ENCODE measurements around the gene WDR55. TPM values are rescaled to one million over a fixed set of nuclear protein-coding genes. Genes with fewer than 3 reads are reported as not detected.
"Not testable (repeated sequence)": the region's sequence is repeated elsewhere in the genome, so short reads cannot be mapped to it uniquely, and the experiment has no call there.

WDR55 gene
- total RNA-seq, 1 donor = 11.8 TPM

GRCh38 chr5:140637371-140638100, 27.2 kb upstream of the WDR55 start:
- no peaks in the 10 kb centered on the region for H3K9me3 ChIP-seq (ENCODE audit: low read depth, low read length)
- H3K27me3 ChIP-seq (ENCODE audit: insufficient read depth, low read length) = no peaks in the 10 kb centered on the region
- H3K4me3 ChIP-seq (ENCODE audit: low read length) = no peak overlapping the region
- peaks cover 64% of the 10 kb centered on the region for H3K4me1 ChIP-seq (ENCODE audit: insufficient read depth, low read length)

DNA sequence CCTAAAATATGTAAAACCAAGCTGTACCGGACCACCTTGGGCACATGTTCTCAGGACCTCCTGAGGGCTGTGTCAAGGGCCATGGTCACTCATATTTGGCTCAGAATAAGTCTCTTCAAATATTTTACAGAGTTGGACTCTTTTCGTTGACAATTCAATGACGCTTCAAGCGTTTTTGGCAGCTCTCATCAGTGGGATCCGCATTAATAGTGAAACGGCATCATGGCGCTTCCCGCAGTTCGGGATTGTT, 25.9 kb upstream of the WDR55 start:
- H3K4me3 ChIP-seq (ENCODE audit: low read length) = peak overlapping the region; percentile 67
- not testable (repeated sequence) for H3K27me3 ChIP-seq (ENCODE audit: insufficient read depth, low read length); H3K9me3 ChIP-seq (ENCODE audit: low read depth, low read length)
- H3K4me1 ChIP-seq (ENCODE audit: insufficient read depth, low read length) = peaks cover 53% of the 10 kb centered on the region

GRCh38 chr5:140639148-140639981, 25.3 kb upstream of the WDR55 start, which contains the start of gene TMCO6:
Gene TMCO6 (plus strand): TSS chr5:140639451. CDS start chr5:140639528, 77 bp downstream.
- H3K27me3 ChIP-seq (ENCODE audit: insufficient read depth, low read length) = no peaks in the 10 kb centered on the region
- H3K4me3 ChIP-seq (ENCODE audit: low read length) = peak within 1 kb of the TSS; percentile 67
- H3K9me3 ChIP-seq (ENCODE audit: low read depth, low read length) = no peaks in the 10 kb centered on the region
- peaks cover 48% of the 10 kb centered on the region for H3K4me1 ChIP-seq (ENCODE audit: insufficient read depth, low read length)

DNA sequence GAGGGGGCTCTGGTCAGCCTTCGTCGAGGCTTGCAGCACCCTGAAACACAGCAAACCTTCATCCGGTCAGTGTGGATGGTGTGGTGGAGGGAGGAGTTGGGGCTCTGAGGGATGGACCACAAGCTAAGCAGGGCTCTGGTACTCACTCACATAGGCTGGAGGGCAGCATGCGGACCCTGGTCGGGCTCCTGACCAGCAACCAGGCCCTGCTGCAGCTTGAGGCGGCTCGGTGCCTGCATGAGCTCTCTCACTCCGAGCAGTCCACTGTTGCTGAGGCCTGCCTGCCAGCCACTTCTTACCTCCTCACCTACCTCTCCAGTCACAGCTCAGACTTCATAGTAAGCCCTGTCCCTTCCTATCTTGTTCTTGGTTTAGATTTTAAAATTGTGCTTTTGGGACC, 23.0 kb upstream of the WDR55 start:
- Histone ChIP-seq H3K27me3 (ENCODE audit: insufficient read depth, low read length) (no peaks in the 10 kb centered on the region), H3K4me1 (ENCODE audit: insufficient read depth, low read length) (peaks cover 48% of the 10 kb centered on the region), H3K9me3 (ENCODE audit: low read depth, low read length) (no peaks in the 10 kb centered on the region), H3K4me3 (ENCODE audit: low read length) (no peak overlapping the region)

DNA sequence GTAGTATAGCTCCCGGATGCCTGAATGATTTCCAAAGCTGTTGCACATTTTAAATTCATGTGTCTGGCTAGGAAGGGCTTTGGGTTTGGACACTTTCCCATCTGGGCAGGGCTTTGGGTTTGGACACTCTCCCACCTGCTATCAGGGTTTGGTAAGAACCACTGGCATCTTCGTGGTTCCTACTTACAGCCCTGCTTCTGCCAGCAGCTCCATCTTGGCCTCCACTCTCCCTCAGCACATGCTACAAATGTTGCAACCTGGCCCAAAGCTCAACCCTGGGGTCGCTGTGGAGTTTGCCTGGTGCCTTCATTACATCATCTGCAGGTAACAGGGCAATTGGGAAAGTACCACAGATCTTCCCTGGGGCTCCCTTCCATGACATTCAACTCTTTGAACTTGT, 22.0 kb upstream of the WDR55 start:
- Histone ChIP-seq H3K27me3 (ENCODE audit: insufficient read depth, low read length) (no peaks in the 10 kb centered on the region), H3K4me3 (ENCODE audit: low read length) (no peak overlapping the region), H3K9me3 (ENCODE audit: low read depth, low read length) (no peaks in the 10 kb centered on the region), H3K4me1 (ENCODE audit: insufficient read depth, low read length) (peaks cover 42% of the 10 kb centered on the region)

GRCh38 chr5:140647042-140647419, 17.7 kb upstream of the WDR55 start:
- H3K4me1 ChIP-seq (ENCODE audit: insufficient read depth, low read length) = peaks cover 35% of the 10 kb centered on the region
- H3K4me3 ChIP-seq (ENCODE audit: low read length) = peak overlapping the region; percentile 81
- no peaks in the 10 kb centered on the region for H3K9me3 ChIP-seq (ENCODE audit: low read depth, low read length)
- H3K27me3 ChIP-seq (ENCODE audit: insufficient read depth, low read length) = no peaks in the 10 kb centered on the region

DNA sequence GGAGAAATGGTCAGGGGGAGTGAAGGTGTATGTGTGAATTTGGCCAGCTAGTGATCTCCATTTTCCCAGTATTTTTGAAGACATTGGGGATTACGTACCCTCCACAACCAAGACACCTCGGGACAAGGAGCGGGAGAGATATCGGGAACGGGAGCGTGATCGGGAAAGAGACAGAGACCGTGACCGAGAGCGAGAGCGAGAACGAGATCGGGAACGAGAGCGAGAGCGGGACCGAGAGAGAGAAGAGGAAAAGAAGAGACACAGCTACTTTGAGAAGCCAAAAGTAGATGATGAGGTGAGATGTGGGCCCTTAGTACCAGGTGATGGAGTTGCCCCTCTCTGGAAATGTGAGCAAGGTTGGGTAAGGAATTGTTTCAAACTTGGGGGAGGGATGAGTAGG, 5.8 kb upstream of the WDR55 start:
- no peaks in the 10 kb centered on the region for H3K9me3 ChIP-seq (ENCODE audit: low read depth, low read length)

GRCh38 chr5:140660371-140660770, 4.3 kb upstream of the WDR55 start:
- H3K27me3 ChIP-seq (ENCODE audit: insufficient read depth, low read length); H3K9me3 ChIP-seq (ENCODE audit: low read depth, low read length); H3K4me3 ChIP-seq (ENCODE audit: low read length): not testable (repeated sequence)
- H3K4me1 ChIP-seq (ENCODE audit: insufficient read depth, low read length) = peaks cover 11% of the 10 kb centered on the region

More for the DNA sequence above, 5.8 kb upstream of the WDR55 start:
- H3K4me3 ChIP-seq (ENCODE audit: low read length) = no peak overlapping the region
- H3K27me3 ChIP-seq (ENCODE audit: insufficient read depth, low read length) = no peaks in the 10 kb centered on the region
- peaks cover 4% of the 10 kb centered on the region for H3K4me1 ChIP-seq (ENCODE audit: insufficient read depth, low read length)

DNA sequence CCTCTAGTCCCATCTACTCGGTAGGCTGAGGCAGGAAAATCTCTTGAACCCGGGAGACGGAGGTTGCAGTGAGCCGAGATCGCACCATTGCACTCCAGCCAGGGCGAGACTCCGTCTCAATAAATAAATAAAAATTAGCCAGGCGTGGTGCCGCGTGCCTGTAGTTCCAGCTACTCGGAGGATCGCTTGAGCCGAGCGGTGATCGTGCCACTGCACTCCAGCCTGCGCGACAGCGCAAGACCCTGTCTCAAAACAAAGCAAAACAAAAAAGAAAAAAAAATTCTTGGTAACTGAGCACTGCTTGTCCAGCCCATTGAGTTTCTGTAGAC, 710 bp upstream of the WDR55 start:
- Histone ChIP-seq H3K9me3 (ENCODE audit: low read depth, low read length) (no peaks in the 10 kb centered on the region), H3K4me1 (ENCODE audit: insufficient read depth, low read length) (peaks cover 22% of the 10 kb centered on the region), H3K27me3 (ENCODE audit: insufficient read depth, low read length) (no peaks in the 10 kb centered on the region), H3K4me3 (ENCODE audit: low read length) (peak overlapping the region; percentile 85)

DNA sequence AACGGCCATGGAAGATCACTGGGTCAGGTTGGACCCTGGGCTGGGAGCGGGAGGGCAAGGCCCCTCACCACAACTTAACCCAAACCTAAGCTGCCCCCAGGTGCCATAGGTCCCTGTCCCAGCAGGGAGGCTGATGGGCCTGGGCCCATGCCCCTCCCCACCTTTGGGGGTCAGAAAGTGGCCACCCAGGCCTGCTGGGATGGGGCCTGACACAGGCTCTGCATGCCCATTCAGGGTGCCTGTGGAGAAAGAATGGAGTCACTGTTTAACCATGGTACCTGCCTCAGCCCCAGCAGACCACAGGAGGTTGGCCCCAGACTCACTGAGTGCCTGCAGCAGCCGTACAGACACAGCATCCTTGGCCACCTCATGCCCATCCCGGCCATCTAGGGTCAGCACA, 6.3 kb downstream of the WDR55 start:
- not testable (repeated sequence) for H3K4me1 ChIP-seq (ENCODE audit: insufficient read depth, low read length); H3K4me3 ChIP-seq (ENCODE audit: low read length); H3K27me3 ChIP-seq (ENCODE audit: insufficient read depth, low read length); H3K9me3 ChIP-seq (ENCODE audit: low read depth, low read length)

DNA sequence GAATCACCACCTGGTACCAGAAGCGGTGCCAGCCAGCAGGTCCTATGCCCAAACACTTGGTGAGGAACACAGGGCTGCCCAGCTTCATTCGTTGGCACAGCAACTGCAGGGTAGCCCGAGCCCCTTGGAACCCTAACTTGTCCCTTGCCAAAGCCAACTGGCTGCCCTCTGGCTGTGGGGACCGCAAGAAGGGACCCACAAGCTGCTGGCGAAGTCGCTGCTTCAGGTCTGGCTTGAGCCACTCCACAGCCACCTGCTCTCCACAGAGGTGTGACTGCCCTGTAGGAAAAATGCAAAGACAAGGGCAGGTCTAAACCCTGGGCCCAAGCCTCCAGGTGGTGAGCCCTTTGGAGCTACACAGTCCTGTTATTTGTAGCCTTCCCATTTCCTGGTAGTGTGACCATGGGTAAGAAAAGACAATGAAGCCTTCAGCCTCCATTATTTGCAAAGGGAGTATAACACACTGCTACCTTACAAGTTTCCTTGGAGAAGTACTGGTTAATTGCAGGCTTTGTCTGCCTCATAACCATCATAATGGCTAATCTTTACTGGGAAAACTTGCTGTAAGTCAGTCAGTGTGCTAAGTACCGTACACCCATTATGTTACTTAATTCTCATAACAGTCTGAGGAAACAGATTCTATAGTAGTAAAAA, 6.9 kb downstream of the WDR55 start:
- H3K9me3 ChIP-seq (ENCODE audit: low read depth, low read length) = no peaks in the 10 kb centered on the region
- H3K4me1 ChIP-seq (ENCODE audit: insufficient read depth, low read length) = no peaks in the 10 kb centered on the region
- H3K4me3 ChIP-seq (ENCODE audit: low read length) = no peak overlapping the region
- no peaks in the 10 kb centered on the region for H3K27me3 ChIP-seq (ENCODE audit: insufficient read depth, low read length)

DNA sequence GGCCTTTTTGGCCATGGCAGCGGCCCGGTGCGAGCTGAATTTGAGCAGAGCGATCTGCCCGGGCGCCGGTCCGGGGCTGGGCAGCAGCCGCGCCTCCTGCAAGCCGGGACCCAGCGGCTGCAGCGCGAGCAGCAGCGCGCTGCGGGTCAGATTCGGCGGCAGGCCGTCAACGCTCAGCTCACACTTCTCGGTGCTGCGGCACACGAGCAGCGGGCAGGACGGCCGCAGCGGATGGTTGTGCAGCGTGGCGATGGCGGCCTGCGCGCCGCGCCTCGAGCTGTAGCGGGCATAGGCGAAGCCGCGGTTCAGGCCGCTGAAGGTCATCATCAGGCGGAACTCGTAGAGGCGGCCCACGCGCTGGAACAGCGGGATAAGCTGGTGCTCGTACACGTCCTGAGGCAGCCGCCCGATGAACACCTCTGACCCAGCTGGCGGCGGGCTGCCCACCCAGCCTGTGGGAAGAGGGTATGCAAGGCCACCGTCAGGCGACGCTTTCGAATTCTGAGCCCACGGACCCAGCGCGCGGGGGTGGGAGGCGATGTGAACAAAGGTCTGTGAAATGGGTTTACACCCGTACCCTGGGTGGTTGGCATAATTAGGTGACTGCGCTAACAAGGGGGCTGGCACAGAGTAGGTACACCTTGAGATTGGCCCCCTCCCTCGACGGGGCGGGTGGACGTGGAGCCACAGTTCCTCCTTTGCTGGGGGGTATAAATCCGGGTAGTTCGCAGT, 7.9 kb downstream of the WDR55 start:
- H3K27me3 ChIP-seq (ENCODE audit: insufficient read depth, low read length) = no peaks in the 10 kb centered on the region
- H3K4me1 ChIP-seq (ENCODE audit: insufficient read depth, low read length) = no peaks in the 10 kb centered on the region
- no peaks in the 10 kb centered on the region for H3K9me3 ChIP-seq (ENCODE audit: low read depth, low read length)
- no peak overlapping the region for H3K4me3 ChIP-seq (ENCODE audit: low read length)

DNA sequence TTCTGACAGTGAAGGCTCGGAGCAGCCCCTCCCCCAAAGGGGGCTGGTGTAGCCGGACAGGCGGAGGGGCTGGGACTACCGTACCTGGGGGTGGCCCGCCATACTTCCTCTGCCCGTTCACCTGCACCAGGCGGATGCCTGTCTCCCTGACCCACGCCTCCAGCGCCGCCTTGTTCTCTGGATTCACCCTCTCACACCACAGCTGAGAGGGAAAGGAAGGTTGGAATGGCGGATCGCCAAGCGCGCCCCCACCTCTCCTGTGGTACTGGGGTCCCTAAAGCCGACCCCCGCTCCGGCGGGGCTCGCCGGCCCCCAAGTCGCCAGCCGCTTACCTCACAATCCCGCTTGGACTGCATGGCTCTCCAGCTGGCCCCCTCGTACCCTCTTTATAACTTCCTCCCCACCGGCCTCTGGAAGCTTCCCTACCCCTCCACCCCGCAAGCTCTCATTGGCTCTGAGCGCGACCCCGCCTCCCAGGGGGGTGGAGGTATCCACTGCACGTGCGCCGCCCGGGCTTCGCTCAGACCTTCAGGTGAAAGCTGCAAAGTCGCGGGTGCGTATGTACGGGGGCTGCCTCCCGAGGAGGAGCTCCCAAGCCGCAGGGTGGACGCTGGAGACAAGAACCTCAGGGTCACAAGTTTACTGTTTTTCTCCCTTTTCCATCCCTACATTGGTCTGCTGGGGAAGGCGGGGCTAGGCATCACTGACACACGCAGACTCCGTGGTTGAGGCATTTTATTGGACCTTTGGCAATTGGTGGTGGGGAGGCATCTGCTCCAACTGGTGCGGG, 8.7 kb downstream of the WDR55 start, which contains the start of gene DND1:
DND1 (minus strand) TSS at position 390 of the 790 bp plus-strand sequence; CDS start at position 356, 34 bp downstream.
- no peaks in the 10 kb centered on the region for H3K4me1 ChIP-seq (ENCODE audit: insufficient read depth, low read length)

DNA sequence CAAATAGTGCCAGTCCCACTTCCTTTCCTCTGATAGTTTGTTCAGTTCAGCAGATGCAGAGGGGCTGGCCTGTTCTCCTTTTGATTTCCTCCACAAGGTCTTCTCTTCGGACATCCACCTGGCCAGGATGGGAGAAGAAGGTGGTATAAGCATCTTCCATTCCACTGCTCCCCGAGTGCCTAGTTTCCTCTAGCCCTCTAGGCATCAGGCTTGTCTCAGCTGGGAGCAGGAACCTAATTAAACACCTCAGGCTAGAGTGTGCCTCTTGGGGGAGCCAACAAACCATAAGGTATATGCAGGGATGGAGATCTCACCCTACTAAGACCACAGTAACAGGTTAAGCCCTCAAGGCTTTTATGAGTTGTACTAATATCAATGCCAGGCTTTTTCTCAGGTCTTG, 9.5 kb downstream of the WDR55 start:
- no peaks in the 10 kb centered on the region for H3K4me1 ChIP-seq (ENCODE audit: insufficient read depth, low read length)
- H3K27me3 ChIP-seq (ENCODE audit: insufficient read depth, low read length) = no peaks in the 10 kb centered on the region
- H3K9me3 ChIP-seq (ENCODE audit: low read depth, low read length) = no peaks in the 10 kb centered on the region
- H3K4me3 ChIP-seq (ENCODE audit: low read length) = no peak overlapping the region

More for the DNA sequence above, 8.7 kb downstream of the WDR55 start, which contains the start of gene DND1:
- H3K4me3 ChIP-seq (ENCODE audit: low read length) = no peak within 1 kb of the TSS
- H3K9me3 ChIP-seq (ENCODE audit: low read depth, low read length) = no peaks in the 10 kb centered on the region
- H3K27me3 ChIP-seq (ENCODE audit: insufficient read depth, low read length) = no peaks in the 10 kb centered on the region

All from mononuclear cell (primary cell).